ENCODE results near the gene EDARADD. TPM values are rescaled to one million over a fixed set of nuclear protein-coding genes. Genes with fewer than 3 reads are reported as not detected.

EDARADD gene
- total and polyA plus RNA-seq, 2 of the 8 experiments (the other 6 are each of a cell fraction or from before 2014, with no cell fraction given) = 3.4 to 6.1 TPM

DNA sequence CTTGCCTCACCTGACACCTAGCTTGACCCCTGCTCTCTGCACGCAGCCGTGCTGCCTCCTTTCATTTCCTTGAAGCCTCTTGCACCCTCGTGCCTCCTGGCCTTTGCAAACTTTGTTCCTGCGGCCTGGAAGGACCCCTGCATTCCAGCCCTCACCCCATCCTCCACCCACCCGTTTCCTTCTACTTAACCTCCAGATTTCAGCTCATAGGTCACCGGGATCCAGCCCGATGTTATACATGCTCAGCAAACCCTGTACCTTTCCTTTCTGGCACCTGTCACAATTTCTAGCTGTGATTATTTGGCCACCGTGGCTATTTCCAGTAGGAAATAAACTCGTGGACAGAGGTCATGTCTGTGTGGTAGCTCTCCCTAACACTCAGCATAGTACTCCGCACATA, 4.5 kb downstream of the EDARADD start:
- no peak overlapping the region for H4K5ac ChIP-seq (ENCODE audit: insufficient read length, low read depth, low read length)
- H4K20me1 ChIP-seq (replicated peaks in 1 of 2; ENCODE audit: control insufficient read depth in 1 of 2, insufficient read depth in 2 of 2, low read length in 2 of 2) = no peaks in the 10 kb centered on the region
- H3K36me3 ChIP-seq (ENCODE audit: control insufficient read depth in 2 of 4, insufficient read depth in 4 of 4, low read length in 3 of 4) = no peaks in the 10 kb centered on the region
- no peak overlapping the region for H3K4me2 ChIP-seq (ENCODE audit: insufficient read depth in 1 of 2, low read depth in 2 of 2, low read length in 2 of 2)
- H2BK12ac ChIP-seq (ENCODE audit: low read depth, low read length) = 0 out of 2 replicates have a peak overlapping the region, but pooled peaks have one; percentile 39
- H3K4me3 ChIP-seq (ENCODE audit: extremely low read depth in 1 of 4, insufficient read depth in 2 of 4, low read depth in 3 of 4, low read length in 4 of 4) = no peak overlapping the region
- TF ChIP-seq RAD21 (IDR thresholded peaks at IDR 0.05 in 1 of 2, conservative IDR thresholded peaks at IDR 0.05 in 1 of 2; ENCODE audit: low read depth in 2 of 2, low read length in 2 of 2) (no peak), POU5F1 (IDR thresholded peaks at IDR 0.05; ENCODE audit: low read depth, low read length) (no peak), HDAC2 (IDR thresholded peaks at IDR 0.05; ENCODE audit: borderline replicate concordance in 1 of 2, low read depth in 2 of 2, low read length in 2 of 2) (no peak), SIRT6 (IDR thresholded peaks at IDR 0.05; ENCODE audit: low read length) (no peak), POLR2A (IDR thresholded peaks at IDR 0.05; ENCODE audit: control extremely low read depth in 1 of 2, low read depth in 2 of 2, low read length in 2 of 2) (no peak)
- TF ChIP-seq, protein P1, sequence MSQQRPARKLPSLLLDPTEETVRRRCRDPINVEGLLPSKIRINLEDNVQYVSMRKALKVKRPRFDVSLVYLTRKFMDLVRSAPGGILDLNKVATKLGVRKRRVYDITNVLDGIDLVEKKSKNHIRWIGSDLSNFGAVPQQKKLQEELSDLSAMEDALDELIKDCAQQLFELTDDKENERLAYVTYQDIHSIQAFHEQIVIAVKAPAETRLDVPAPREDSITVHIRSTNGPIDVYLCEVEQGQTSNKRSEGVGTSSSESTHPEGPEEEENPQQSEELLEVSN (IDR thresholded peaks at IDR 0.05) = no peak
- H3K79me2 ChIP-seq (ENCODE audit: control insufficient read depth in 1 of 2, insufficient read depth in 2 of 2, low read length in 2 of 2) = no peaks in the 10 kb centered on the region
- H3K9ac ChIP-seq (replicated peaks in 1 of 4; ENCODE audit: extremely low read depth in 1 of 4, low read depth in 3 of 4, low read length in 3 of 4) = no peak overlapping the region
- H2BK5ac ChIP-seq (ENCODE audit: low read depth, low read length) = no peak overlapping the region
- ChIA-PET POLR2A (ENCODE audit: partially characterized antibody) (interaction anchor here (0.5 to 1.2 kb wide), 2 partner anchors 17 to 28 kb away, joined by 3 read pairs; no protein-coding TSS in a partner anchor), CTCF (ENCODE audit: partially characterized antibody) (interaction anchor here (0.5 to 2.0 kb wide), 4 partner anchors 53 to 291 kb away, joined by 3 to 6 read pairs (median 3); no protein-coding TSS in a partner anchor)
- H2BK20ac ChIP-seq (ENCODE audit: low read length) = no peak overlapping the region
- H3K4ac ChIP-seq (replicated peaks; ENCODE audit: insufficient read length, low read depth, low read length) = no peak overlapping the region
- peaks cover 8% of the 10 kb centered on the region; the same call in 1 of the 2 replicates for H3K23me2 ChIP-seq (ENCODE audit: low read depth, low read length)
- peak overlapping the region; percentile 47; the same call in 1 of the 2 replicates for H4K8ac ChIP-seq (ENCODE audit: extremely low read depth, insufficient read depth, low read length)
- no peak for FAIRE-seq
- no peak overlapping the region; the same call in 1 of the 2 replicates for H3K18ac ChIP-seq (ENCODE audit: extremely low read depth, low read length)
- H3K79me1 ChIP-seq (ENCODE audit: low read depth, low read length) = no peaks in the 10 kb centered on the region
- H2BK120ac ChIP-seq (replicated peaks; ENCODE audit: low read depth, low read length) = no peak overlapping the region
- H3K23ac ChIP-seq (ENCODE audit: insufficient read length) = no peak overlapping the region
- no peak overlapping the region for H4K91ac ChIP-seq (replicated peaks; ENCODE audit: insufficient read length, low read length)
- no peak overlapping the region for H2AFZ ChIP-seq (ENCODE audit: low read length)
- H3K56ac ChIP-seq (replicated peaks; ENCODE audit: insufficient read length, low read depth, low read length) = peak overlapping the region; percentile 54
- DNase-seq (ENCODE audit: low read depth in 1 of 2, low spot score in 2 of 2) = peak in 1 of 2 experiments; percentile 44
- H3K4me1 ChIP-seq (replicated peaks in 1 of 4; ENCODE audit: control insufficient read depth in 3 of 4, insufficient read depth in 4 of 4, low read length in 3 of 4) = peaks cover 0 to 12% (median 8%) of the 10 kb centered on the region in 4 experiments; a peak in 6 of 7 replicates
- no peaks in the 10 kb centered on the region for H3K9me3 ChIP-seq (ENCODE audit: insufficient read depth in 2 of 2, low read depth in 1 of 2, low read length in 1 of 2)
- no peak overlapping the region for H3K27ac ChIP-seq (ENCODE audit: low read depth, low read length)
- 0 out of 2 replicates have a peak overlapping the region, but pooled peaks have one; percentile 46 for H2BK15ac ChIP-seq (ENCODE audit: low read length)
- no peak overlapping the region for H3K14ac ChIP-seq (ENCODE audit: insufficient read length)
- WGBS, 2 experiments (ENCODE audit: extremely low coverage in 1 of 2, insufficient coverage in 1 of 2, insufficient read length in 1 of 2, insufficient replicate concordance in 2 of 2, low coverage in 1 of 2, low lambda C conversion rate in 2 of 2, missing lambda C conversion rate in 1 of 2) = 83% methylated on average over 10 of the region's 10 CpGs; no CpG with 5 or more reads in 1 of the 2 experiments
- peaks cover 1 to 12% (median 9%) of the 10 kb centered on the region in 4 experiments; a peak in 6 of 7 replicates for H3K27me3 ChIP-seq (replicated peaks in 1 of 4; ENCODE audit: control insufficient read depth in 3 of 4, extremely low read depth in 1 of 4, insufficient read depth in 3 of 4, low read length in 3 of 4)
- 0 out of 2 replicates have a peak overlapping the region, but pooled peaks have one; percentile 75 for H2AK5ac ChIP-seq (ENCODE audit: low read depth, low read length)
